ENCODE results near the gene C10orf90. TPM values are rescaled to one million over a fixed set of nuclear protein-coding genes. Genes with fewer than 3 reads are reported as not detected.

Gene C10orf90
- total RNA-seq, 2 experiments from 2014 or later, result not detected

DNA sequence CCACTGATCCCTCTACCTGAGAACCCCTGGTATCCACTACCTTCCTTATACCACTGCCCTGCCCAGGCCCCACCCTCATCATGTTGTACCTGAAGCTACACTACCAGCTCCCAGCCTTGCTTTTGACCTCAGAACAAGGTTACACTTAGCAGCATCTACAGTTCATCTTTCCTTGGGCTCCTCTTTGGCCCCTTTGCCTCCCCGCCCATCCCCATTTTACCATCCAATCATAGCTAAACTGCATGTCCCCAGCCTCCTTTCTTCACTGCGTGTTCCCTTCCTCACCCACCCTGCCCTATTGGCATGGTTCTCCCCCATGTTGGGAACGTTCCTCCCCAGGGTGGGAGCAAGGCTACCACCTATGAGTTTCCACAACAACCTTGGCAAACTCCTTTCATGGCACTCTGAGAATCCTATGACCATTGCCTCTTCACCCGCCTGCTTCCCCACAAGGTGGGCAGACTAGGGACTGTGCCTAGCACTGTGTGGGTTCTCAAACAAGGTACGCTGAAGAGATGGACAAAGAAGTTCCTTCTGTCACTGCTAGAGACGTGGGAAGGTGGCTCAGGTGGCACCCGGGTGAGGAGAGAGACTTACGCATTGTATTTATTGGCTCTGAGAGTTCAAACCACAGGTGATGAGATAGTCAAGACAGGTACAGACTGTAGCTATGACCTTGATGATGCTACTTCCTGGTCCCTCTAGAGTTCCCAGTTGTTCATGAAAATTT is 215.3 kb downstream of the C10orf90 start:
- Mint-ChIP-seq H3K4me1 (no peaks in the 10 kb centered on the region), H3K9me3 (no peaks in the 10 kb centered on the region), H3K27me3 (no peaks in the 10 kb centered on the region), H3K36me3 (no peaks in the 10 kb centered on the region), H3K27ac (no peak overlapping the region), H3K4me3 (no peak overlapping the region)
- DNase-seq, result no peak

DNA sequence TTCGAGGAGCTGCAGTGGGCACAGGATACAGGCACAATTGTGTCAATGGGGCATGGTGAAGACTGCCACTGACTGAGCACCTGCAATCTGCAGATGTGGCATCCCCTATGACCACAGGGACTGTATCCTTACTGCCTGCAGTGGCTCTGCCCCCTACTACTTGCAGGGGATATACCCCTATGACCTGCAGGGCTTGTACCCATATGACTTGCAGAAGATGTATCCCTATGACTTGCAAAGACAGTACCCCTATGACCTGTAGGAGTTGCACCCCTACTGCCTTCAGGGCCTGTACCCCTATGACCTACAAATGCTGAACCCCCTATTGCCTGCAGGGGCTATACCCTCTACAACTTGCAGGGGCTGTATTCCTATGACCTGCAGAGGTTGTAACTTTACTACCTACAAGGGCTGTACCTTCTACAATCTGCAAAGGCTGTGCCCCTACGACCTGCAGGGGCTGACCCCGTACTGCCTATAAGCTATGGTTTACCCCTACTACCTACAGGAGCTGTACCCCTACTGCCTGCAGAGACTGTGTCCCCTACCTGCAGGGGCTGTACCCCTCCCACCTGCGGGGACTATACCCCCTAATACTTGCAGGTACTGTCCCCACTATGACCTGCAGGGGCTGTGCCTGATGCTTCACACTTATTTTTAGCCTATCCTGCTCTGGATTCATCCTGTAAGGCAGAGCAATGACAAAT is 216.3 kb downstream of the C10orf90 start:
- Mint-ChIP-seq H3K4me1 (no peaks in the 10 kb centered on the region), H3K36me3 (no peaks in the 10 kb centered on the region), H3K4me3 (no peak overlapping the region), H3K9me3 (no peaks in the 10 kb centered on the region), H3K27me3 (no peaks in the 10 kb centered on the region), H3K27ac (no peak overlapping the region)
- DNase-seq, result no peak

DNA sequence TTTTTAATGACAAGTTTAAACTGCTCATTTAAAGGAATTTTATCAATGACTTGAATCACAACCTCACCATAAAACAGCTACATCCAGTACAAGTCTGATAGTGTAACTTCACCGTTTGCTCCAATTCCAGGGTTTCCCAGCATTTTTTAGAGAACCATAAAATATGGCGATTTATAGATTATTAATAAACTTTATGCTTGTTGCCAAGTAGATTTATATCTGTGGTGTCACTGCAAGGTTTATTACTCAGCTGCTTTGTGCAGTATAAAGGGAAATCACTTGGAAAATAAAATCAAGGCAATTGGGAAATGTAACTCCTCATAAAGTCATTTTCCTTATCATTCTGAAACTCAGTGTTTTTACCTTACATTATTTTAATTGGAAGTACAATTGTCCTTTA is 218.2 kb downstream of the C10orf90 start:
- no peak for DNase-seq
- no peaks in the 10 kb centered on the region for H3K36me3 Mint-ChIP-seq
- H3K27me3 Mint-ChIP-seq, result no peaks in the 10 kb centered on the region
- no peaks in the 10 kb centered on the region for H3K4me1 Mint-ChIP-seq
- no peak overlapping the region for H3K27ac Mint-ChIP-seq
- H3K9me3 Mint-ChIP-seq, result no peaks in the 10 kb centered on the region
- no peak overlapping the region for H3K4me3 Mint-ChIP-seq

DNA sequence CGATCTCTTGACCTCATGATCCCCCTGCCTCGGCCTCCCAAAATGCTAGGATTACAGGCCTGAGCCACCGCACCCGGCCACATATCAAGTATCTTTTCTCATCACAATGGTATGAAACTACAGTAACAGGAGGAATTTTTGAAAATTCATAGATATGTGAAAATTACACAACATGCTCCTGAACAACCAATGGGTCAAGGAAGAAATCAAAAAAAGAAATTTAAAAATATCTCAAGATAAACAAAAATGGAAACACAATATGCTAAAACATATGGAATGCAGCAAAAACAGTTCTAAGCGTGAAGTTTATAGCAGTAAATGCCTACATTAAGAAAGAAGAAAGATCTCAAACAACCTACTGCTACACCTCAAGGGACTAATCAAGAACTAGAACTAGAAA is 222.4 kb downstream of the C10orf90 start:
- peaks cover 7% of the 10 kb centered on the region for H3K9me3 Mint-ChIP-seq
- H3K27ac Mint-ChIP-seq, result no peak overlapping the region
- DNase-seq, result no peak
- H3K36me3 Mint-ChIP-seq, result no peaks in the 10 kb centered on the region
- H3K4me1 Mint-ChIP-seq, result no peaks in the 10 kb centered on the region
- no peaks in the 10 kb centered on the region for H3K27me3 Mint-ChIP-seq
- no peak overlapping the region for H3K4me3 Mint-ChIP-seq

DNA sequence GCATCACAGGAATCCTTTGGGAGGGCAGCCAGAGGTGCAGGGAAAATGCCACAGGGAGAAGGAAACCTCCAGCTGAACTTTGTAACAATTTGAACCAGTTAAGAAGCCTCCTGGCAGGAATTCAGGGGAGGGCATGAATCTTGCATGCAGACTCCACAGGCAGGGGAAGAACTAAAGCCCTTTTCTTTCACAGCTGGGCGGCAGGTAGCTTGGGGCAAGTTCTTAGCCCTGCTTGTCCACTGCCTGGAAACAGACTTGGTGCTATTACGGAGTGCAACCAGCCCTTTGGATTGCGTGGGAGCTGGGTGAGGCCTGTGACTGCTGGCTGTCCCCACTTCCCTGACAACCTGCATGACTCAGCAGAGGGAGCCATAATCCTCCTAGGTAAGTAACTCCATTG is 230.6 kb downstream of the C10orf90 start:
- Mint-ChIP-seq H3K4me1 (no peaks in the 10 kb centered on the region), H3K4me3 (no peak overlapping the region), H3K27ac (no peak overlapping the region), H3K27me3 (peaks cover 18% of the 10 kb centered on the region), H3K9me3 (peaks cover 6% of the 10 kb centered on the region), H3K36me3 (no peaks in the 10 kb centered on the region)
- DNase-seq, result no peak

DNA sequence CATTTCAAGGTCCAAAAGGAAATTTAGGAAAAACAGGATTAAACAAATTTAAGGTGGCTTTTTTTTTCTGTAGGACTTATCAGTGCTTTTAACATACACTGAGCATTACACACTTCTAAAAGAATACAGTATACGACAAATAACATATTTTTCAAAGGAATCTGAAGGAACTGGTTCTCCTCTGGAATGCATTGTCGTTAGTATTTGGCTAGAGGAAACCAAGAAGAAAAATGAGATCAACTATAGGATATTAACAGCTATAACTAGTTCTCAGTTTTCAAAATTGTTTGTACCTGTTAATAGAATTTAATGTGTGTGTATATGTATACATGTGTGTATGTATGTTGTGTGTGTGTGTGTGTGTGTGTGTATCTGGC is 232.1 kb downstream of the C10orf90 start:
- H3K4me1 Mint-ChIP-seq, result no peaks in the 10 kb centered on the region
- peaks cover 18% of the 10 kb centered on the region for H3K27me3 Mint-ChIP-seq
- peaks cover 2% of the 10 kb centered on the region for H3K9me3 Mint-ChIP-seq
- H3K36me3 Mint-ChIP-seq, result no peaks in the 10 kb centered on the region
- DNase-seq, result no peak
- H3K27ac Mint-ChIP-seq, result no peak overlapping the region
- H3K4me3 Mint-ChIP-seq, result no peak overlapping the region

DNA sequence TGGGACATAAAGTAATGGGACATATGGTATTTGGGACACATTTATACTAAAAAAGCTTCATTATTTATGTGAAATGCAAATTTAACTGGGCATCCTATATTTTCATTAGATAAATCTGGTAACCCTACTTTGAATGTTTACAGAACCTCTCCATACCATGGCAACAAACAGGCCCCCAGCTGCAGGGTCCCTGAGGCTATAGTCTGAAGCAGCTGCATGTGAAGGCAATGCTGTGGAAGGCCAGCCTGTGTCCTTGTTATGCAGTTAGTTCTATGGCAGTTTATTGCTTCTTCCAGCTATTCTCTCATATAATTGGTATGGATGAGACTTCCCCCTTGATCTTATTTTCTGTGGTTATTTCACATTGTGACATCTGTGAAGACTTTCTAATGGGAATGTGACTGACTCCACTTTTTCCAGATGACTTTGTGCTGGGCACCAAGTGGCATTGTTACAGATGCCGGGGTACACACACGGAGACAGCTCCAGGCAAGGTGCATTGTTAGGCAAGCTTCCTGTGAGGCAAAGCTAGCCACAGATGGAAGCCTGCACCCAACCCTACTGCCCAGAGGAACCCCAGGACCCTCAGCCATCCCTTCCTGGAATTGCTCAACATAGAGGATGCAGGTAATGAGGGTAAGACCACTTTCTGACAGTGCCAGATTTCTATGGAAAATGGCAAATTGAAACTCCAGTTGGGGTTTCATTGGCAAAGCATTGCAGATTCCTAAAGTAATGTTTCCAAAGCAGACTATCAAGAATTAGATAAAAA is 232.7 kb downstream of the C10orf90 start:
- Mint-ChIP-seq H3K36me3 (no peaks in the 10 kb centered on the region), H3K9me3 (peaks cover 2% of the 10 kb centered on the region), H3K4me1 (no peaks in the 10 kb centered on the region), H3K27ac (no peak overlapping the region), H3K4me3 (no peak overlapping the region), H3K27me3 (peaks cover 18% of the 10 kb centered on the region)
- no peak for DNase-seq

DNA sequence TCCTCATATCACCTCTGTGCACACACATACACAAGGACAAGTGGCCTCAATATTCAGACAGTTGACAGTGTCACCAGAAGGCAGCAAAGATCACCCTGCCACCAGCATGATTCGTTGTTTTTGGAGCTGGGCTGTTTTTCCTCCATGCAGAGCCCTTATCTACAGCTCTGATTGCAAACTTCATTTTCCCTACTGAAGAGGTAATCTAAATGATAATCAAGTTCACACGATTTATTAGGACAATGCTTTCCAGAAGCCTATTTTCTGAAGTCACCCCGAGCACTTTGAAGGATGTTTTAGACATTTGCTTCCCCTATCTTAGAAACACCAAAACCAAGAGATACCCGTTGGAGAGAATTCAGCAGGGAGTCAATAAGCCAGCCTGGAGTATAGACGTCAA is 236.3 kb downstream of the C10orf90 start:
- Mint-ChIP-seq H3K9me3 (no peaks in the 10 kb centered on the region), H3K27ac (no peak overlapping the region), H3K4me1 (no peaks in the 10 kb centered on the region), H3K36me3 (no peaks in the 10 kb centered on the region), H3K4me3 (no peak overlapping the region), H3K27me3 (peaks cover 11% of the 10 kb centered on the region)
- no peak for DNase-seq

DNA sequence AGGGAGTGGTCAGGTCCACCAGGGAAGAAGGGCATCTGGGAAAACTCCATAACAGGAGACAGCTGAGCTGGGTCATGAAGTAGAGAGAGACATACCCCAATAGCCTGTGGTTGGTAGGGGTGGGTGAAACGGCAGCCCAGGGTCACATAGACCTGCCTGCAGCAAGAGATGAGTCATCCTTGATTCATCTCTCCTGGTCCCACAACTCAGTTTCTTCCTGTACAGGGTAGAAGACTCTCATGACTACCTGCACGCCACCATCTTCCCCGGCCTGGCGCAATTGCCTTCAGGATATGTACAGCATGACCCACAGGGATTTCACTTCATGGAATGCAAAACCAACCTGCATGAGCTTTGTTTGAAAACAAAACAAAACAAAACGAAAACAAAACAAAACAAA is 237.1 kb downstream of the C10orf90 start:
- Mint-ChIP-seq H3K27me3 (peaks cover 4% of the 10 kb centered on the region), H3K9me3 (no peaks in the 10 kb centered on the region), H3K4me1 (no peaks in the 10 kb centered on the region), H3K27ac (no peak overlapping the region), H3K36me3 (no peaks in the 10 kb centered on the region), H3K4me3 (no peak overlapping the region)
- DNase-seq, result no peak

DNA sequence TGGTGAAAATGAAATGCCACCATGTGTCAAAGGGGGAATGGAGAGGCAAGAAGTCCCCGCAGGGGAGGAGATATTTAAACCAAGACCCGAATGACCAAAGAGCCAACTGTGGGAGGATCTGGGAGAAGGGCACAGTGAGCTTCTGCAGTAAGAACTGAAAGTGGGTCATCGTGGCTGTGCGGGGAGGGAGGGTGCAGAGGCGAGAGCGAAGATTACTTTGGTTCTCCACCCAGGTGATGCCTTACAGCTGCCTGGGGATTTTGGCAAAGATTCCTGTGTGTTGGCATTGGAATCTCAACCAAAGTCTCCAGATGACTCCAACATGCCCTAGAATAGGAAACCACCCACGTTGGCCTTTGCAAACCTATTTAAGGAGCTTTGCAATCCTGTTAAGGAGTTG is 238.0 kb downstream of the C10orf90 start:
- H3K27ac Mint-ChIP-seq, result no peak overlapping the region
- no peak for DNase-seq
- no peaks in the 10 kb centered on the region for H3K4me1 Mint-ChIP-seq
- no peaks in the 10 kb centered on the region for H3K9me3 Mint-ChIP-seq
- H3K27me3 Mint-ChIP-seq, result peaks cover 4% of the 10 kb centered on the region
- H3K4me3 Mint-ChIP-seq, result no peak overlapping the region
- no peaks in the 10 kb centered on the region for H3K36me3 Mint-ChIP-seq

DNA sequence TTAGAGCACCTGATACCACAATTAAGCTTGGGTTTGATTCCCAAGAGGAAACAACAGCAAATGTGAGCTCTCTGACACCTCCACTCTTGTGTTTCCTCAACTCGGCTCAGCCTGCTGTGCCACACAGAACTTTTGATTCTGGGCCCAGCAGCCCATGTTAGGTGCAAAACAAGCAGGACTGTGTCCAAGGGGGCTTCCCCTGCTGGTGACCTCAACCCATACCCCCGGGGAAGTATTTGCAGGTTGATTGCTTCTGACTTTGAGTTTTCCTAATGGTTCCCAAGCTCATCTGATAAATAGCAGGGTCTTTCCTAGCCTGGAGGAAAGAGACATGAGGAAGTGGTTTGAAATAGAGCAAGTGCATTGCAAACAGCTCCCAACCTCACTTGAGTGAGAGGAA is 238.7 kb downstream of the C10orf90 start:
- H3K27me3 Mint-ChIP-seq, result peaks cover 4% of the 10 kb centered on the region
- H3K27ac Mint-ChIP-seq, result no peak overlapping the region
- no peaks in the 10 kb centered on the region for H3K9me3 Mint-ChIP-seq
- no peak overlapping the region for H3K4me3 Mint-ChIP-seq
- H3K4me1 Mint-ChIP-seq, result no peaks in the 10 kb centered on the region
- H3K36me3 Mint-ChIP-seq, result no peaks in the 10 kb centered on the region
- no peak for DNase-seq

DNA sequence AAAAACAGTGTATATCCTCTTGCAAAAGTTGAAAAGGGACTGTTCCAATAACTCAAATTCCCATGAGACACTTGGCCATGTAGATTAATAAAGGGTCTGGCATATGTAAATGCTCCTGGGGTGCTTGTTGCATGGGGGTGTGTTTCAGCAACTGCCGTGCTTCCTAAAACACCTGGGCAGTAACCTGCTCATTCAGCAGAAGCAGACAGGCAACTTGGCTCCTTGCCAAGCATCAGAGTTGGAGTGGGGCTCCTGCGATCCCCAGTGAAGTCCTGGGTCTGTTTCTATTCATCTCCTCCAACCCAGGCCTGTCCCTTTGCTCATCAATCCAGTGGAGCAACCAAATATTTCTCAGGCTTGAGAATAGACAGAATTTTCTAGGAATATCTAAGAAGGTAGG is 240.0 kb downstream of the C10orf90 start:
- no peak overlapping the region for H3K27ac Mint-ChIP-seq
- DNase-seq, result no peak
- no peak overlapping the region for H3K4me3 Mint-ChIP-seq
- H3K4me1 Mint-ChIP-seq, result no peaks in the 10 kb centered on the region
- H3K27me3 Mint-ChIP-seq, result no peaks in the 10 kb centered on the region
- H3K36me3 Mint-ChIP-seq, result no peaks in the 10 kb centered on the region
- peaks cover 2% of the 10 kb centered on the region for H3K9me3 Mint-ChIP-seq

DNA sequence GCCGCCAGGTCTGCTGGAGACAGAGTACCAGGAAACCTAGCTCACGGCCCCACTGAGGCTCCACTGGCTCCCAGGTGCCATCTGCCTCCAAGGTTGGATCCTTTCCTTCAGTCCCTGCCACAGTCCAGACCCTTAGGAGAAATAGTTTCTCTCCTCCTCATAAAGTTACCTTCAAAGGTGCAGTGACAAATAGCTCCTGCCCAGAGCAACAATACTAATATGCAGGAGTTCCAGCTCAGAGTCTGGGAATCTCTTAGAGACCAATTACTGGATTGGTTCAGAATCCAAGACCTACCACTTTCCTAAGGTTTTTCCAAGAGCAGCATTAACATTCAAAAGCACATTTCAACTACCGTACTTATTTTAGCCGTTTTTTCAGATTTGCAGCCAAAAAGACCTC is 241.2 kb downstream of the C10orf90 start:
- H3K4me1 Mint-ChIP-seq, result no peaks in the 10 kb centered on the region

DNA sequence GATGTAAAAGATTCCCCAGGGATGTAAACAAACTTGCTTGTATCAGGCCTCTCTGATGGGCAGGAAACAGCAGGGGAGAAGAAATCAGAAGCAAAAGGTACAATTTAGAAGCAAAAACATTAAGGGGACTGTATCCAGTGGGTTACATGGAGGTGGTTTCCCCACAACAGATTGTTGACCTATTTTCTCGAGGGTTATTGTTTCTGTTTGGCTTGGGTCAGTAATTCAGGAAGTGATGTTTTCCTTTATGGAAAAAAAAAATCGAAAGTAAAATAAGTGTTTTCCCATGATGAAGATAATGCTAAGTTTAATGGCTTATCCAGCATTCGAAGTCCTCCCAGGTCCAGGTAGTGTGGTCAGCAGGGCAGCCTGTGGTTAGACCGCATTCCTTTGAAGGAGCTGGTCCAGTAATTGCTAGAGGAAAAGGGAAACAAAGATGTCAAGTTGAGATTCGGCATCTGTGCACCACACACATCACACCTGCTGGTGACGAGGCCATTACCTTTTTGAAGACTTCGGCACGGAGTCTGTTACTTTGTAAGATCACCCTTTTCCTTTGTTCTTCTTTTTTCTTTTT is 244.9 kb downstream of the C10orf90 start:
- Mint-ChIP-seq H3K9me3 (peaks cover 13% of the 10 kb centered on the region), H3K27me3 (no peaks in the 10 kb centered on the region), H3K27ac (no peak overlapping the region), H3K4me3 (no peak overlapping the region), H3K4me1 (no peaks in the 10 kb centered on the region), H3K36me3 (no peaks in the 10 kb centered on the region)
- DNase-seq, result no peak

More for the DNA sequence above, 241.2 kb downstream of the C10orf90 start:
- peaks cover 4% of the 10 kb centered on the region for H3K9me3 Mint-ChIP-seq
- H3K27ac Mint-ChIP-seq, result no peak overlapping the region
- no peak overlapping the region for H3K4me3 Mint-ChIP-seq
- H3K36me3 Mint-ChIP-seq, result no peaks in the 10 kb centered on the region
- DNase-seq, result no peak
- H3K27me3 Mint-ChIP-seq, result no peaks in the 10 kb centered on the region

DNA sequence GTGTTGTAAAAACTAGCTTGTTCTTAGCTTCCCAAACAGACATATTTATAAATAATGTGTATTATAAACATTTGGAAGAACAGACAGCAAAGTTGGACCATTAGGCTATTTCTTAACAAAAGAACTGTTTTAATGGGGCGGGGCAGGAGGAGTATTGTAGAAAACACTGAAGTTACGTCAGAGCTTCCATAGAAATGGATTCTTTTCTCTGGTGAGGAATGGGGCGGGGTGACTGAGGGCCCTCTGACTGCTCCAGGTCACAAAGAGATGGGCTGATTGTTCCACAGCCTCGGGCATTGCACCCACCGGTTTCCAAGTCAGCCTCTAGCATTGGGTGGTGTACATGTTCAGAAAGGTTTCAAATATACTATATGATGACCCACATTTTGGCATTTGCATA is 245.5 kb downstream of the C10orf90 start:
- no peak overlapping the region for H3K27ac Mint-ChIP-seq
- H3K27me3 Mint-ChIP-seq, result no peaks in the 10 kb centered on the region
- no peaks in the 10 kb centered on the region for H3K4me1 Mint-ChIP-seq
- no peak overlapping the region for H3K4me3 Mint-ChIP-seq
- H3K9me3 Mint-ChIP-seq, result peaks cover 13% of the 10 kb centered on the region
- DNase-seq, result no peak
- H3K36me3 Mint-ChIP-seq, result no peaks in the 10 kb centered on the region

All from activated naive CD8-positive, alpha-beta T cell treated with anti-CD3 and anti-CD28 coated beads for 36 hours (primary cell).